Fibroblast of villous mesenchyme (primary cell): ENCODE data around the gene SLC38A5. TPM values are rescaled to one million over a fixed set of nuclear protein-coding genes. Genes with fewer than 3 reads are reported as not detected.

Experiments
- DNase-seq: peaks from one replicate; pipeline ENCODE4 v3.0.0-alpha.2; 2010; ENCODE audit warnings: low read depth
- H3K4me3 ChIP-seq: 2 replicates; pipeline ENCODE4 v1.5.1; 2011; ENCODE audit warnings: low read depth, mild to moderate bottlenecking, low read length
- total RNA-seq: library from RNA; depleted of rRNA; stranded (reverse); fragments of >200 nt; gene quantifications from 2 replicates; pipeline ENCODE4 v1.2.3, GENCODE V29; 2012
- TF ChIP-seq, protein P1 (sequence below): IDR thresholded peaks from 2 replicates; pipeline ENCODE4 v1.5.1; 2012; ENCODE audit warnings: low read depth, mild to moderate bottlenecking, low read length; ENCODE audit not compliant: insufficient read depth

SLC38A5 gene
- total RNA-seq, 1 donor, result 12.5 TPM

DNA sequence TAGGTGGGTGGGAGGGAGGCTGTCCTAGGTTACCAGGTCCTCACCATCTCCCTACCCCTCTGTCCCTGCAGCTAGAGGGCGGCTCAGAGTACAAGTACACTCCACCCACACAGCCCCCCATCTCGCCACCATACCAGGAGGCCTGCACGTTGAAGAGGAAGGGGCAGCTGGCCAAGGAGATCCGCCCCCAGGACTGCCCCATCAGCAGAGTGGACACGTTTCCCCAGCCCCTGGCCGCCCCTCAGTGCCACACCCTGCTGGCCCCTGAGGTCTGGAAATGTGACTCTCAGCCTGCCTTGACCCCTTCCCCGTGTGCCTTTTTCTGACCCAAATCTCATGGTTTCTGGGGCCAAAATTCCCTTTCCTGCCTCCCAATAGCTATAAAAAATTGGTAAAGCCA lies 12.5 kb upstream of the SLC38A5 start:
- DNase-seq, result no peak
- TF ChIP-seq, protein P1, sequence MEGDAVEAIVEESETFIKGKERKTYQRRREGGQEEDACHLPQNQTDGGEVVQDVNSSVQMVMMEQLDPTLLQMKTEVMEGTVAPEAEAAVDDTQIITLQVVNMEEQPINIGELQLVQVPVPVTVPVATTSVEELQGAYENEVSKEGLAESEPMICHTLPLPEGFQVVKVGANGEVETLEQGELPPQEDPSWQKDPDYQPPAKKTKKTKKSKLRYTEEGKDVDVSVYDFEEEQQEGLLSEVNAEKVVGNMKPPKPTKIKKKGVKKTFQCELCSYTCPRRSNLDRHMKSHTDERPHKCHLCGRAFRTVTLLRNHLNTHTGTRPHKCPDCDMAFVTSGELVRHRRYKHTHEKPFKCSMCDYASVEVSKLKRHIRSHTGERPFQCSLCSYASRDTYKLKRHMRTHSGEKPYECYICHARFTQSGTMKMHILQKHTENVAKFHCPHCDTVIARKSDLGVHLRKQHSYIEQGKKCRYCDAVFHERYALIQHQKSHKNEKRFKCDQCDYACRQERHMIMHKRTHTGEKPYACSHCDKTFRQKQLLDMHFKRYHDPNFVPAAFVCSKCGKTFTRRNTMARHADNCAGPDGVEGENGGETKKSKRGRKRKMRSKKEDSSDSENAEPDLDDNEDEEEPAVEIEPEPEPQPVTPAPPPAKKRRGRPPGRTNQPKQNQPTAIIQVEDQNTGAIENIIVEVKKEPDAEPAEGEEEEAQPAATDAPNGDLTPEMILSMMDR, result no peak
- H3K4me3 ChIP-seq, result no peak overlapping the region

DNA sequence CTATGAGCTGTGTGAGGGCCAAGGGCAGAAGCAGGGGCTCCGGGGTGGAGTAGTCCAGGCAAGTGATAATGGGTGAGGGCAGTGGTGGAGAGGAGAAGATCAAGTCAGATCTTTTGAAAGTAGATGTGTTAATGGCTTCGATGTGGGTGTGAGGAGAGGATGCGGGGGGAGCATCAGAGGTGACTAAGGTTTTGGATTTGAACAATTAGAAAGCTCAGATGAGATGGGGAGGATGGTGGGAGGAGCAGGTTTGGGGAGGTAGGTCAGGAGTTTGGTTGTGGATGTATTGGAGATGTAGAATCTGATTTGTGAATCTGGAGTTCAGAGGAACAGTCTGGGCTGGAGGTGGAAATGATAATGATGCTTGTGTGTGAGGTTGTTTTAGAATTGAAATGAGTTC lies 10.5 kb upstream of the SLC38A5 start:
- no peak for DNase-seq
- no peak overlapping the region for H3K4me3 ChIP-seq
- TF ChIP-seq, protein P1, result no peak

DNA sequence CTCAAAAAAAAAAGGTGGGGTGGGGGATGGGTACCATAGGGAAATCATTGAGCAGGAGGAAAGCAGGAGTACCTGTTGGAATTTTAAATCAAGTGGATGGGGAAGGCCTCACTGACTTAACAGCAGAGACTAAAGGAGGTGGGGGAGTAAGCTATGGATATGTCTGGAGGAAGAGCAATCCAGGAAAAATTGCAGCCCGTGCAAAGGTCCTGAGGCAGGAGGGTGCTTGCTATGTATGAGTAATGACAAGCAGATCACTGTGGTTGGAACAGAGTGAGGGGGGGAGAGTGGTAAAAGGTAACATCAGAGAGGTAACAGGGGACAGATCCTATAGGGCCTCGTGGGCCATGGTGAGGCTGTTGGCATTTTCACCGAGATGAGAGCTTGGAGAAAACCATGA lies 10.1 kb upstream of the SLC38A5 start:
- no peak overlapping the region for H3K4me3 ChIP-seq
- DNase-seq, result no peak
- TF ChIP-seq, protein P1, result no peak

DNA sequence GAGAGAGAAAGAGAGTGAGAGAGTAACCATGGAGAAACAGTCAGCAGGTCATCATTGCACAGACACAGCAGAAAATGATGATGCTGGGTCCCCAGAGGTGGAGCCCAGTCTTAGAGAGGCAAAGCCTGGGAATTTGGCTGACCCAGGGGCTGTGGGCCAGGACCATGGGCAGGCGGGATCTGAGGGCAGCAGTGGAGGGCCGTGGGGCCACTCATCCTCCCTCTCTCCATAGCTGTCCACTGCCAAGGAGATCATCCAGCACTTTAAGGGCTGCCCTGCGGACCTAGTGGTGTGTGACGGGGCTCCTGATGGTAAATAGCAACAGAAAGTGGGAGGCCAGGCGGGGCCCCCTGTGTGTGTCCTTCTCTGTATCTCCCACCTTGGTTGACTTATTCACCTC lies 8.7 kb upstream of the SLC38A5 start:
- no peak overlapping the region for H3K4me3 ChIP-seq
- TF ChIP-seq, protein P1, result no peak
- DNase-seq, result no peak

DNA sequence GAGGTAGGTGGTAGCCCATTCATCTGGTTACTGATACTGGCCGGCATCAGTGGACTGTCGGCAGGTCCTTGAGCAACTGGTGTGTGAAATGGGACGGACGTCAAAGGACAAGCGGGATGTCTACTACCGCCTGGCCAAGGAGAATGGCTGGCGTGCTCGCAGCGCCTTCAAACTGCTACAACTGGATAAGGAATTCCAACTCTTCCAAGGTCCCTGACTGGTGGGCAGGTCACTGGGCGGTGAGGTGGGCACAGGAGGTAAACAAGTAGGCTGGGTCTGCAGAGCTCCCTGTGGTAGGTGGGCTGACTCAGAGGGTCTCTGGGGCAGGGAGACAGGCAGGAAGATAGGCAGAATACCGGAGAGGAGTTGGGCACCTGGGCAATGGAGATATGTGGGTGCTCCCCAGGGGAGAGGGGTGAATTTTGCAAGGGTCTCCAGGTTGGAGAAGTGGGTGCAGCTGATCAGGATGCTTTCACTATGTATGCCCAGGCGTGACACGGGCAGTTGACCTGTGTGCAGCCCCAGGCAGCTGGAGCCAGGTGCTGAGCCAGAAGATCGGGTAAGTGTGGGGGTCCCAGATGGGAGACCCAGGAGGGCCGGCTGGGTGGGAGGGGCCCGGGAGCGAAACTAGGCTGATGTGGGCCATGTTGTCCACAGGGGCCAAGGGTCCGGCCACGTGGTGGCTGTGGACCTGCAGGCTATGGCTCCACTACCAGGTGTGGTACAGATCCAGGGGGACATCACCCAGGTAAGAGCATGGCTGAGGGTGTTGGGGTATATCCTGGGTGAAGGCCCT lies 8.1 kb upstream of the SLC38A5 start:
- no peak for DNase-seq
- H3K4me3 ChIP-seq, result no peak overlapping the region
- TF ChIP-seq, protein P1, result no peak

DNA sequence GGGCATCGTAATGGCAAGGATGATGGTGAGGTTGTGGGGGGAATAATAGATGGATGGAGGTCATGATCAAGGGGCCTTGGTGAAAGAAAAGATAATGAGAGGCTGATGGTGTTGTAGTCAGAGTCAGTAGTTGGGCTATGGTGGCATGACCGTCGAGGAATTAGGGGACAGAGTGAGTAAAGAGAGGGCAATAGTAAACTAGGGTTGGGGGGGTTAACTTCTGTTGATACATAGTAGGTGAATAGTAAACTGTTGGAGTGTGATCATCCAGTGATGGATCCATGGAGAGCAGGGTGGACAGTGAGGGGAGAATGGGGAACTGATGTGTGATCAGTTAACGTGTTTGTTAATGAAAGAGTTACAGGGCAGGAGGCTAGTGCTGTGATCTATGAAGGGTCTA lies 6.9 kb upstream of the SLC38A5 start:
- H3K4me3 ChIP-seq, result peak overlapping the region; percentile 81
- no peak for DNase-seq

More for the DNA sequence above, 6.9 kb upstream of the SLC38A5 start:
- TF ChIP-seq, protein P1, result no peak
